Measurements from ENCODE around the gene CD9. TPM values are rescaled to one million over a fixed set of nuclear protein-coding genes. Genes with fewer than 3 reads are reported as not detected.

The CD9 gene
- total RNA-seq, 3 donors from 2014 or later = 91.1 to 436 (median 243) TPM

- DNase-seq (ENCODE audit: low spot score in 2 of 2) = no peak
- H3K4me1 ChIP-seq = peaks cover 14% of the 10 kb centered on the region in 2 donors
- no peaks in the 10 kb centered on the region for H3K9me3 ChIP-seq
- intact Hi-C loops (cut with DNase I; ENCODE audit: low total_unique reads) = loop anchor here (10.0 kb wide), 1 partner anchor 58 kb away; no protein-coding TSS in a partner anchor
- no peak for TF ChIP-seq POLR2A (IDR thresholded peaks at IDR 0.05)
- no peak for TF ChIP-seq CTCF (IDR thresholded peaks at IDR 0.05)
- no peak for TF ChIP-seq POLR2AphosphoS5 (IDR thresholded peaks at IDR 0.05)
- H3K4me3 ChIP-seq = peak overlapping the region in 1 of 3 donors; percentile 22
- H3K27ac ChIP-seq = peak overlapping the region; percentile 92 to 94
- H3K27me3 ChIP-seq = no peaks in the 10 kb centered on the region
- H3K36me3 ChIP-seq = no peaks in the 10 kb centered on the region
Measured at GRCh38 chr12:6273205-6273540, 73.0 kb downstream of the CD9 start.

- Histone ChIP-seq H3K4me3 (peak overlapping the region in 1 of 3 donors; percentile 22), H3K27ac (peak overlapping the region; percentile 92 to 94), H3K36me3 (no peaks in the 10 kb centered on the region), H3K27me3 (no peaks in the 10 kb centered on the region), H3K9me3 (no peaks in the 10 kb centered on the region), H3K4me1 (peaks cover 14% of the 10 kb centered on the region in 2 donors)
- no peak for DNase-seq (ENCODE audit: low spot score in 2 of 2)
- TF ChIP-seq POLR2A (IDR thresholded peaks at IDR 0.05) = no peak
- TF ChIP-seq CTCF (IDR thresholded peaks at IDR 0.05) = no peak
- no peak for TF ChIP-seq POLR2AphosphoS5 (IDR thresholded peaks at IDR 0.05)
- intact Hi-C loops (cut with DNase I; ENCODE audit: low total_unique reads) = loop anchor here (10.0 kb wide), 1 partner anchor 59 kb away; no protein-coding TSS in a partner anchor
Measured at GRCh38 chr12:6273541-6274230, 73.5 kb downstream of the CD9 start.

- peak overlapping the region; percentile 92 to 94 for H3K27ac ChIP-seq
- H3K4me1 ChIP-seq = peaks cover 14 to 23% of the 10 kb centered on the region in 2 donors
- no peaks in the 10 kb centered on the region for H3K27me3 ChIP-seq
- H3K9me3 ChIP-seq = no peaks in the 10 kb centered on the region
- TF ChIP-seq POLR2A (IDR thresholded peaks at IDR 0.05) = no peak
- TF ChIP-seq CTCF (IDR thresholded peaks at IDR 0.05) = no peak
- peak; percentile 26 to 39 (median 37) for TF ChIP-seq POLR2AphosphoS5 (IDR thresholded peaks at IDR 0.05)
- intact Hi-C loops (cut with DNase I; ENCODE audit: low total_unique reads) = loop anchor here (10.0 kb wide), 1 partner anchor 60 kb away; no protein-coding TSS in a partner anchor
- DNase-seq (ENCODE audit: low spot score in 2 of 2) = no peak
- no peaks in the 10 kb centered on the region for H3K36me3 ChIP-seq
- no peak overlapping the region for H3K4me3 ChIP-seq
Measured at GRCh38 chr12:6274231-6275221, 74.3 kb downstream of the CD9 start.

GRCh38 chr12:6275928-6276887 is 76.0 kb downstream of the CD9 start:
- Histone ChIP-seq H3K27ac (peak overlapping the region; percentile 1 to 94), H3K4me1 (peaks cover 14 to 26% of the 10 kb centered on the region in 2 donors)
- intact Hi-C loops (cut with DNase I; ENCODE audit: low total_unique reads) = loop anchor here (10.0 kb wide), 1 partner anchor 61 kb away; no protein-coding TSS in a partner anchor

More at GRCh38 chr12:6275928-6276887, 76.0 kb downstream of the CD9 start:
- no peak for TF ChIP-seq CTCF (IDR thresholded peaks at IDR 0.05)
- no peak for TF ChIP-seq POLR2AphosphoS5 (IDR thresholded peaks at IDR 0.05)
- no peak for TF ChIP-seq POLR2A (IDR thresholded peaks at IDR 0.05)
- Histone ChIP-seq H3K27me3 (no peaks in the 10 kb centered on the region), H3K36me3 (no peaks in the 10 kb centered on the region), H3K9me3 (no peaks in the 10 kb centered on the region), H3K4me3 (no peak overlapping the region)
- no peak for DNase-seq (ENCODE audit: low spot score in 2 of 2)

All from breast epithelium (tissue), 4 donors.